GM18951 (cell line): ENCODE data around the gene SLC16A9.
"Not testable (repeated sequence)": the region's sequence is repeated elsewhere in the genome, so short reads cannot be mapped to it uniquely, and the experiment has no call there.

Source experiments
- POLR2A ChIP-seq: IDR thresholded peaks from 4 replicates; pipeline ENCODE4 v1.6.1; 2011; ENCODE audit warnings: mild to moderate bottlenecking; ENCODE audit not compliant: insufficient read length, insufficient read depth; ENCODE audit errors: extremely low read depth
- in situ Hi-C: fragments of 300-500 bp; cut with MboI; formaldehyde crosslinking; loops from one replicate; pipeline ENCODE4 v1.12.0; 2022; ENCODE audit warnings: low sequenced_read_pairs, mixed read lengths, inconsistent platforms; ENCODE audit not compliant: unreplicated experiment

Gene SLC16A9

GRCh38 chr10:59651902-59652301, 57.7 kb downstream of the SLC16A9 start:
- in situ Hi-C loops = loop anchor here (25.0 kb wide), 1 partner anchor 560 kb away; no protein-coding TSS in a partner anchor
- no peak for TF ChIP-seq POLR2A

- in situ Hi-C loops = loop anchor here (25.0 kb wide), 1 partner anchor 563 kb away; no protein-coding TSS in a partner anchor
These were observed 59.9 kb downstream of the SLC16A9 start for GRCh38 chr10:59649606-59650346.

GRCh38 chr10:59648711-59649201, 60.9 kb downstream of the SLC16A9 start:
- TF ChIP-seq POLR2A = no peak
- in situ Hi-C loops = no loop called here

More at GRCh38 chr10:59649606-59650346, 59.9 kb downstream of the SLC16A9 start:
- no peak for TF ChIP-seq POLR2A

GRCh38 chr10:59644841-59645240, 64.8 kb downstream of the SLC16A9 start:
- in situ Hi-C loops = no loop called here
- TF ChIP-seq POLR2A = no peak

GRCh38 chr10:59641688-59642087, 68.0 kb downstream of the SLC16A9 start:
- in situ Hi-C loops = not testable (repeated sequence)

- TF ChIP-seq POLR2A = no peak
- in situ Hi-C loops = loop anchor here (10.0 kb wide), 1 partner anchor 409 kb away; no protein-coding TSS in a partner anchor
These were observed 74.0 kb downstream of the SLC16A9 start for GRCh38 chr10:59635502-59636290.

- in situ Hi-C loops = loop anchor here (10.0 kb wide), 1 partner anchor 411 kb away; no protein-coding TSS in a partner anchor
- no peak for TF ChIP-seq POLR2A
These were observed 75.5 kb downstream of the SLC16A9 start for GRCh38 chr10:59634102-59634501.

- in situ Hi-C loops = loop anchor here (10.0 kb wide), 1 partner anchor 412 kb away; no protein-coding TSS in a partner anchor
- no peak for TF ChIP-seq POLR2A
These were observed 76.6 kb downstream of the SLC16A9 start for GRCh38 chr10:59633063-59633462.

GRCh38 chr10:59631882-59632807, 77.5 kb downstream of the SLC16A9 start:
- in situ Hi-C loops = loop anchor here (10.0 kb wide), 1 partner anchor 413 kb away; no protein-coding TSS in a partner anchor
- no peak for TF ChIP-seq POLR2A

- no peak for TF ChIP-seq POLR2A
- in situ Hi-C loops = loop anchor here (10.0 kb wide), 1 partner anchor 414 kb away; no protein-coding TSS in a partner anchor
These were observed 78.4 kb downstream of the SLC16A9 start for GRCh38 chr10:59631237-59631636.

GRCh38 chr10:59628965-59629364, 80.7 kb downstream of the SLC16A9 start:
- in situ Hi-C loops = loop anchor here (5.0 to 10.0 kb wide), 2 partner anchors 178 to 806 kb away; no protein-coding TSS in a partner anchor
- TF ChIP-seq POLR2A = no peak

- no peak for TF ChIP-seq POLR2A
- in situ Hi-C loops = loop anchor here (5.0 to 10.0 kb wide), 2 partner anchors 179 to 806 kb away; no protein-coding TSS in a partner anchor
These were observed 81.2 kb downstream of the SLC16A9 start for GRCh38 chr10:59628456-59628855.
